ENCODE results near the gene CELF4.

DNA sequence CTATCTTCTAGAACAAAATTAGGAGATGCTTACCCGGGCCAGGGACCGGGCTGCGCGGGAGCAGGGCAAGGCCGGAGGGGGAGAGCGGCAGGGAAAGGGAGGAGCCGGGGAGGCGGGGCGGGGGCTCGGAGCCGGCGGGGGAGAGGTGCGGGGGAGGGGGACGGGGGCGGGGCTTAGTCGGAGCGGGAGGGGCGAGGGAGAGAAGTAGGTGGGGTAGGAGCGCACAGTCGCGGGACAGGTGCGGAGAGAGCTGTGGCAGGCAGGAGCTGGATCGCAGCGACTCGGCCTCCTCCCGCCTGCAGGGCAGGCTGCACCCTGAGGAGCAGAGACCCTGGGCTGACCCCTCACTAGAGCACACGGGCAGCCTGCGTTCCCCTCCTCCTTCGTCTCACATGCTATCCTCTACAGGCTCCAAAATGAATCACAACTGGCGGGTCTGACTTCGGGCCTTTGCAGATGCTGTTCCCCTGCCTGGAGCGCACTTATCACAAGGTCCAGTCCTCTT is 290.3 kb downstream of the CELF4 start:
- TF ChIP-seq POLR2AphosphoS5 (IDR thresholded peaks at IDR 0.05; ENCODE audit: borderline replicate concordance, low read depth, low read length) (no peak), EZH2 (IDR thresholded peaks at IDR 0.05) (no peak), FOXP2 (optimal IDR thresholded peaks at IDR 0.05; ENCODE audit: control extremely low read depth, extremely low read length, insufficient read depth) (no peak)

Measured in SK-N-MC (cell line).